HL-60 (cell line): ENCODE results near the gene LPAR5.

ENCODE experiments used
- DNase-seq, 2 experiments: peaks; one replicate each; pipeline ENCODE4 v3.0.0-alpha.2; 2010 to 2020; ENCODE audit warnings: low read depth in 1 of 2, low spot score in 1 of 2
- H3K27ac ChIP-seq: fragments of 250-450 bp; sonication (Bioruptor Pico); replicated peaks from 2 replicates; pipeline ENCODE4 v1.5.1; 2020; ENCODE audit warnings: mild to moderate bottlenecking, moderate library complexity
- H3K27me3 ChIP-seq: fragments of 250-450 bp; sonication (Bioruptor Pico); 2 replicates; pipeline ENCODE4 v1.5.1; 2021; ENCODE audit warnings: mild to moderate bottlenecking, moderate library complexity; ENCODE audit not compliant: insufficient read depth, poor library complexity, severe bottlenecking
- H3K4me3 ChIP-seq: replicated peaks from 2 replicates; pipeline ENCODE4 v1.5.1; 2011; ENCODE audit warnings: mild to moderate bottlenecking, control low read depth, low read length; ENCODE audit not compliant: insufficient read depth
- GABPA ChIP-seq: IDR thresholded peaks from 2 replicates; pipeline ENCODE4 v1.6.1; 2012; ENCODE audit warnings: low read depth
- POLR2AphosphoS5 ChIP-seq: IDR thresholded peaks from 2 replicates; pipeline ENCODE4 v1.6.1; 2012; ENCODE audit warnings: low read depth
- REST ChIP-seq: IDR thresholded peaks from 2 replicates; pipeline ENCODE4 v1.6.1; 2012; ENCODE audit warnings: low read depth; ENCODE audit not compliant: insufficient replicate concordance
- SPI1 ChIP-seq: IDR thresholded peaks from 2 replicates; pipeline ENCODE4 v1.6.1; 2012; ENCODE audit warnings: low read depth, mild to moderate bottlenecking, borderline replicate concordance
- TF ChIP-seq, protein P1 (sequence below): IDR thresholded peaks from one replicate; pipeline ENCODE4 v1.5.1; 2011; ENCODE audit warnings: low read length, control low read depth, inconsistent platforms; ENCODE audit not compliant: insufficient read depth

Gene LPAR5

GRCh38 chr12:6569312-6569711, 66.4 kb downstream of the LPAR5 start:
- no peak for DNase-seq
- Histone ChIP-seq H3K27me3 (no peaks in the 10 kb centered on the region), H3K27ac (no peak overlapping the region; the same call in 1 of the 2 replicates), H3K4me3 (no peak overlapping the region)
- TF ChIP-seq GABPA (no peak), REST (no peak), POLR2AphosphoS5 (no peak), SPI1 (no peak)
- TF ChIP-seq, protein P1, sequence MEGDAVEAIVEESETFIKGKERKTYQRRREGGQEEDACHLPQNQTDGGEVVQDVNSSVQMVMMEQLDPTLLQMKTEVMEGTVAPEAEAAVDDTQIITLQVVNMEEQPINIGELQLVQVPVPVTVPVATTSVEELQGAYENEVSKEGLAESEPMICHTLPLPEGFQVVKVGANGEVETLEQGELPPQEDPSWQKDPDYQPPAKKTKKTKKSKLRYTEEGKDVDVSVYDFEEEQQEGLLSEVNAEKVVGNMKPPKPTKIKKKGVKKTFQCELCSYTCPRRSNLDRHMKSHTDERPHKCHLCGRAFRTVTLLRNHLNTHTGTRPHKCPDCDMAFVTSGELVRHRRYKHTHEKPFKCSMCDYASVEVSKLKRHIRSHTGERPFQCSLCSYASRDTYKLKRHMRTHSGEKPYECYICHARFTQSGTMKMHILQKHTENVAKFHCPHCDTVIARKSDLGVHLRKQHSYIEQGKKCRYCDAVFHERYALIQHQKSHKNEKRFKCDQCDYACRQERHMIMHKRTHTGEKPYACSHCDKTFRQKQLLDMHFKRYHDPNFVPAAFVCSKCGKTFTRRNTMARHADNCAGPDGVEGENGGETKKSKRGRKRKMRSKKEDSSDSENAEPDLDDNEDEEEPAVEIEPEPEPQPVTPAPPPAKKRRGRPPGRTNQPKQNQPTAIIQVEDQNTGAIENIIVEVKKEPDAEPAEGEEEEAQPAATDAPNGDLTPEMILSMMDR = no peak
